HG03108 (cell line): ENCODE data around the gene RPS6KA2.

Experiments used
- ATAC-seq: cut with Tn5 transposase; IDR thresholded peaks from one replicate; pipeline ENCODE4 v1.9.1; 2021; ENCODE audit warnings: moderate library complexity; ENCODE audit not compliant: unreplicated experiment

RPS6KA2 gene

DNA sequence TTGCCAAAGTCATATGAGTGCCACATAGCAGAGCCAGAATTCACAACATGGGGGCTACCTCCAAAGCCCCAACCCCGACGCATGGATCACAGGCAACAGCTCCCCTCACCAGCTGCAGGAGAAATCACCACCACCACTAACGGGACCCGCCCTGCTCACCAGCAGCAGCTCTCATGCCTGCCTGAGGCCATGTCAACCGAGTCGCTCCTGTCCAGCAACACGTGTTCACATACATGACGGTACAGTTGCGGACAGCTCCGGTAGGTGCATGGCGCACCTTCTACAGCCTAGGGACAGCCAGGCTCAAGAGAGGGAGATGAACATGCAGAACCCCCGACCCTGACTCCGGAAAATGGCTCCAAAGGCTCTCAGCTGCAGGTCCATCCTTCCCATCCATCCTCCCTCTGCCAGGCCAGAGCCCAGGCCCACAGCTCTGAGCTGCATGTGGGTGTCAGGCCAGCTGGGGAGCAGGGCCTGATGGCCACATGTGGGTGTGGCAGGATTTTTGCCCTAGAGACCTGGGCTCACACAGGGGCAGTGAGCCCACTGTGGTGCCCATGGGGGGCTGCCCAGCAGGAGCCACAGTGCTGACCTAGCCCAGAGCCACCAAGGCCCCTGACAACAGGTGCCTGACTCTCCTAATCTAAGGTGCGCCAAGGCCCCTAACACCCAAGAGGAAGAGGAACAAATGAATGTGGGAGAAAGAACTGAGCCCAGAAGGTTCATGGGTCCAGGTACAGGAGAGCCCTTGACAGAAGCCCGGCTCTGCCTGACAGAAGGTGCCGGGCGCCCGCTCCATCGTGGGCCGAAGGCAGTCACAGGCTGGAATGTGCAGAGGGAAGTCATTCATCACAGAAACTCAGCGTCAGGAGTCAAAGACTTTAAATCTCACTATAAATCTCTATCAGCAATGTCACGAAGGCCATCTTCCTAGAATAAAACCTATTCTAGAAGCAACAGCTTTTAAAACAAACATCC is 10.5 kb downstream of the RPS6KA2 start:
- no peak for ATAC-seq

GRCh38 chr6:166615059-166615770 is 11.8 kb downstream of the RPS6KA2 start:
- no peak for ATAC-seq

- ATAC-seq = no peak
Observed at GRCh38 chr6:166614589-166614988, 12.5 kb downstream of the RPS6KA2 start.

- no peak for ATAC-seq
Observed at GRCh38 chr6:166614171-166614583, 12.9 kb downstream of the RPS6KA2 start.

DNA sequence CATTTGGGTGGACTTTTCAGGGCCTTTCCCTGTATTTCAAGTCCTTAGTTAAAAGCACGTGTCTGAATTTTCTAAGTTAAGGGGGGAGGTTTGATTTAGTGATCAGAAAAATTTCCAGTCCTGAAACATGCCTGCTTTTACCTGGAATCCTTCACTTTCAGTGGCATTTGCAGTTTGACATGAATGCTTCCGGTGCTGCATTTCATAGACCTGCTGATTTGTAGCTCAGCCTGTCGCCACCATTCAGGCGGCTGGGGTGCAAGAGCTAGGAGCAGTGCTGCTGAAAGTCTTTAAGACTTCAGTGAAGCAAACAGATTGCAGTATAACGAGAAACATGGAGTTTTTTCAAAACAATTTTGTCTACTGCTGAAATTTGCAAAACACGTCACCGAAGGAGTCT is 14.0 kb downstream of the RPS6KA2 start:
- no peak for ATAC-seq

DNA sequence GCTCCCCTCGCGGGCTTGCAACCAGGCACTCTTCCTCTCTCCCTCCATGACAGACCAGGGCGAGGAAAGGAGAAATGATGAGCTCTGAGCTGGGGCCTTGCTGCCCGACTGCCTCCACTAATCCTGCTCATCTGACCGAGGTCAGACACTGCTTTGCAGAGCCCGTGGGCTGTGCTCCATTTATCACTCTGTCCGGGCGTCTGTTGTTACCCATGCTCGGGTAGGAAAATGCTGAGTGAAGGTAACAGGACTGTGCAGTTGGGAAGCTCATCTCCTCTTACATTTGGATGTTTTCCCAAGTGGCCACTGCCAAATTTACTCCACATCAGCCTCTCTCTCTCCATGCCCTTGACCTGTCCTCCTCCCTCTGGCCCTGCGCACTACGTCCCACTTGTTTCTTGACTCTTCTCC is 14.6 kb downstream of the RPS6KA2 start:
- no peak for ATAC-seq

DNA sequence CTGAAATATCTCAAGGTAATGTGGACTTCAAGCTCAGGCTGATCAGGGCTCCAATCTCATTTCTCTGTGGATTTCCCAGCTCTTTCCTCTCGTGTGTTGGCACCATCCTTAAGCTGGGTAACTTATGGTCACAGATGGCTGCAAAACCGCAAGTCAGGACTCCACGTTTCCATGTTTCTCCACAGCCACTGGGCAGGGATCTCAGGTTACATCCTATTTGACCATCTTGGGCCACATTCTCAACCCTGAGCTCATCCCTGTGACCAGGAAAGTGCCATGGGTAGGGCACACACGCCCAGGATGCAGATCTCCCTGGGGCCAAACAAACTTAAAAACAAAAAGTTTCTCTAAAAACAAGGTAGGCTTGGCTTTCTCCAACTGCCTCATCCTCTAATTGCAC is 15.4 kb downstream of the RPS6KA2 start:
- ATAC-seq = no peak

GRCh38 chr6:166610069-166610468 is 17.0 kb downstream of the RPS6KA2 start:
- ATAC-seq = no peak

DNA sequence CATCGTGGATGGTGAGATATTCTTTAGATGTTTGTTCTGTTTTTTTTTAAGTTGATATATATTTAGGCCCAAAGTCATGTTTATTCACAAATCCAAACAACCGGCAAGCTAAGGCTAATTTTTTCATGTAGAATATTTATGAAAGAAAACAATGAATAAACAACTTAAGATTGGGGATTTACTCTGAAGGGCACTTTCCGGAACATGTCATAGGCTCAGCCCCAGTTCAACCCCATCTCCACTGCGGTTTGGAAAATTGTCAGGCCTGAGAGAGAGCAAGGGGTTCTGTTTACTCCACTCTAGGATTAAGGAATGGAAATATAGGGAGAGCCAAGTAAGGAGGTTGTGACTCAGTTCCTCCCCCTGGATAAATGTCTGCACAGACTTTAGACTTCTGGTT is 18.3 kb downstream of the RPS6KA2 start:
- no peak for ATAC-seq

DNA sequence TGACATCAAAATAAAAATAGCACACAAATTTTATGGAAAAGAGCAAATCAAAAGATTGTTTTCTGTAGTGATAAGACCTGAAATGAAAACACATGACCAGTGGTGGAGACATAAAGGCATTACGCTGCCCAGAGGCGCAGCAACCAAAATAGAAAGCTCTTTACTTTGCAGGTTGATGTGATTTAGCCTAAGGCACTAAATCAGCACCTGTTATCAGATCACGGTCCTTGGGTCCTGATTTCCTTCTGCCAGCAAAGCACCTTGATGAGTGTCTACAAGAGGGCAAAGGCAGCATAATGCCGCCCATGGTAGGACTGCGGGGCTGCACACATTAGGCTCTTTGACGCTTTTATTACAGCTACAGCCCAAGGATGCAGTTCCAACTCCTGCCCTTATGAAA is 21.3 kb downstream of the RPS6KA2 start:
- ATAC-seq = no peak

- ATAC-seq = no peak
Observed at GRCh38 chr6:166604911-166605310, 22.1 kb downstream of the RPS6KA2 start.

GRCh38 chr6:166604328-166604727 is 22.7 kb downstream of the RPS6KA2 start:
- no peak for ATAC-seq

GRCh38 chr6:166603043-166603690 is 23.9 kb downstream of the RPS6KA2 start:
- no peak for ATAC-seq

GRCh38 chr6:166601956-166602355 is 25.1 kb downstream of the RPS6KA2 start:
- no peak for ATAC-seq

GRCh38 chr6:166600931-166601330 is 26.1 kb downstream of the RPS6KA2 start:
- no peak for ATAC-seq

DNA sequence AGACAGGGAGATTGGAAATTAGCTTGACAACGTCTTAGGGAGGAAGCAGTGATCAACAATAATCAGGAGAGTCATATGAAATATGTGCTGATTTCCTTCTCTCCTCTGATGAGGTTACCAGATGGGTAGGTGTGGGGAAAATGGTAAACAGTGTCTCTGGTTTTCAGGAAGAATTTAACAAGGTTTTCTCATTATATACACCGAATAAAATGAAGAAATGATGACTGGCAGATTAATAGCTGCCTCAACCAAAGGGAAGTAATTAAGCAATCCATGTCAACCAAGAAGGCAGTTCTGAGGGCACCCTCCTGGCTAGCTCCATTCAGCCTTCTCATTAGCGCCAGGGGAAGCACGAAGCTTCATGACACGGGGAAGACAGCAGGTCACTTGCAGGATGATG is 27.8 kb downstream of the RPS6KA2 start:
- no peak for ATAC-seq

GRCh38 chr6:166598441-166599138 is 28.5 kb downstream of the RPS6KA2 start:
- no peak for ATAC-seq

DNA sequence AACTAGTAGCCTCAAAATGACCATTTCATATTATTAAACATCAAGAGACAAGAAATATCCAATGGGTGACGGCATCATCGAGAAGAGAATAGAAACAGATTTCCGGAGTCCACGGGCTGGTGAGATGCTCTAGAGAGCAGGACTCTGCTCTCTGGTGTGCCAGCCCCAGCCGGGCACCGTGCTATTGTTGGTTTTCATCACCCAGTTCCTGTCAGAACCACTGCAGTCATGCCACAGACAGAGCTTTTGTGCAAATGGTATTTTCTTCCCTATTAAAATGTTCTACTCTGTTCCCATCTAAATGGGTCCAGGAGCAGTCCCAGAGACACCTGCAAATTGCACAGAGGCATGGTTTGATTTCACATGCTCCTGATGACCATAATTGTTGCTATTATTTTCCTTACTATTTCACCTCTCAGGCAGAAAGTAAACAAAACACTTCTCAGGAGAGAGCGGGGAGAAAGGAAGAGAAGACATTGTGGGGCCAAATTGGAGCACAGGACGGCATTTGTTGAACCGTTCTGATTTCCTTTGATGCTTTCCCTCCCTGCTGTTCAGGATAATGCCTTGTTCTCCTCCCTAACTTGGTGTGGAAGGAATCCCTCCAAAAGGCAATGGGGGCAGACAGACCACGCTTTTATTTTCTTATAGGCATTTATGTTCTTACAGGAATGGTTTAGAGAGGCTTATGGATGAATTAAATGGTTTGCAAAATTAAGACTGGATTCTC is 29.2 kb downstream of the RPS6KA2 start:
- no peak for ATAC-seq

DNA sequence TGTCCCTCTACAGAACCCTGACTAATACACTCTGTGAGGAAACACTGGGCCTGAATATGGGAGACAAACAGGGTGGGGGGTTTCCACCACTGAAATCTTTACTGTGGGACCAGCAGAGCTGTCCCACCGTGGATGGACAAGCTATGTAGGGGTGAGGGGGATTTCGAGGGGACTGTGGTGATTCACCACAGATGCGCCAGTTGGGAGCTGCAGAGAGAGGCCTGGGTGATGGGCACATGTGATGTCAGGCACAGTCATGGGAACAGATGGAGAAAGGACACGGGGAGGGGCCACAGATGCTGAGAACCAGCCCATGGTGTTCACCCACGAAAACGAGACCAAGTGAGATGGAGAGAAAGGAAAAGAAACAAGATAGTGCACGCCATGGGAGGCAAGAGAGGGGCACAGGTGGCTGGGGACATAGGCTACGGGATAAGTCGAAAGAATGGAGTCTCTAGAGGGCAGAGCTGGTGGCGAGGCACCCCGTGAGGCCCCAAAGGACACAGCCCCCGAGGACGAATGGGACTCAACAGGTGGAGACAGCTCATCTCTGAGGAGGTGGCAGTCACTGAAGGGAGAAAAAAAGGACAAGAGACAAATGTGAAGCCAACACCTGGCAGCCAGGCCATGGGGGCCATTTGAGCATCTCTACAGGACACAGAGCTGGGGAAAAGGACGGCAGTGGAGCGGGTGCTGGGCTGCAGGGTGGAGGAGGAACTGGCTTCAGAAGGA is 30.1 kb downstream of the RPS6KA2 start:
- no peak for ATAC-seq

DNA sequence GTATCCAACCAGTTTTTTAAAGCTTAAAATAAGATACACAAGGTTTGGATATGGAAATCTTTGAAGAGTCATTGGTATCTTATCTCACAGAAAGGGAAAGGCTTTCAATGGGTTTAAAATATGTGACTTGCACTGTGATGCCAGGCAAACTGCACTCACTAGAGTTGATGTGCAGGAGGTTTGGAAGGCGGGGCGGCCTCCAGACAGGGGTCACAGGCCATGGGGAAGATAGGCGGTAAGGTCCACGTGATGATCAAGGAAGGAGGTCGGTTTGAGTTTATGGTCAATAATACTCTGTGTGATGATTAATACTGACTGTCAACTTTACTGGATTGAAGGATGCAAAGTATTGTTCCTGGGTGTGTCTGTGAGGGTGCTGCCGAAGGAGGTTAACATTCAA is 31.1 kb downstream of the RPS6KA2 start:
- ATAC-seq = no peak
